Panc1 (cell line): Measurements from ENCODE around the gene GPR137. TPM values are rescaled to one million over a fixed set of nuclear protein-coding genes. Genes with fewer than 3 reads are reported as not detected.

Experiments
- ATAC-seq: fragments of 200-7000 bp; cut with Tn5 transposase; 2 replicates; pipeline ENCODE4 v1.9.1; 2020; ENCODE audit warnings: mild to moderate bottlenecking, moderate library complexity
- BruUV-seq: library from RNA; stranded (reverse); fragments of 400-500 nt; replicated peaks from 2 replicates; lab custom pipeline; 2021; lab: Mats Ljungman, UMichigan
- CTCF ChIA-PET: fragments of 300-600 bp; sonication (Branson Sonifier 250); formaldehyde crosslinking; loops from one replicate; lab custom pipeline; 2022; ENCODE audit warnings: antibody characterized with exemption; lab: Charles Lee
- POLR2A ChIA-PET: fragments of 300-600 bp; sonication (Branson Sonifier 250); formaldehyde crosslinking; loops from one replicate; lab custom pipeline; 2022; ENCODE audit warnings: antibody characterized with exemption; lab: Charles Lee
- DNase-seq: peaks from one replicate; pipeline ENCODE4 v3.0.0-alpha.2; 2010; ENCODE audit warnings: low read depth, low spot score
- H3K27ac ChIP-seq: 2 replicates; pipeline ENCODE4 v1.5.1; 2011; ENCODE audit warnings: mild to moderate bottlenecking, low read length, inconsistent platforms
- H3K27me3 ChIP-seq: fragments of 200-500 bp; sonication (Bioruptor generic); 2 replicates; pipeline ENCODE4 v1.6.0; 2014; ENCODE audit warnings: low read length, inconsistent platforms; ENCODE audit not compliant: control insufficient read depth, insufficient read depth
- H3K36me3 ChIP-seq: fragments of 200-500 bp; sonication (Bioruptor generic); 2 replicates; pipeline ENCODE4 v1.5.1; 2014; ENCODE audit warnings: inconsistent platforms, mild to moderate bottlenecking, low read length, moderate library complexity; ENCODE audit not compliant: control insufficient read depth, insufficient read depth
- H3K4me1 ChIP-seq: 2 replicates; pipeline ENCODE4 v1.5.1; 2011; ENCODE audit warnings: inconsistent platforms, mild to moderate bottlenecking, low read length, moderate library complexity; ENCODE audit not compliant: control insufficient read depth, insufficient read depth
- H3K4me3 ChIP-seq, 2 experiments: 2 replicates each; pipeline ENCODE4 v1.5.1; 2011 to 2012; ENCODE audit warnings: low read depth in 2 of 2, low read length in 2 of 2, mild to moderate bottlenecking in 2 of 2, inconsistent platforms in 1 of 2, moderate library complexity in 1 of 2
- H3K9me3 ChIP-seq: fragments of 200-500 bp; sonication (Bioruptor generic); 2 replicates; pipeline ENCODE4 v1.5.1; 2014; ENCODE audit warnings: low read depth, mild to moderate bottlenecking, inconsistent platforms, low read length, moderate library complexity; ENCODE audit not compliant: control insufficient read depth, insufficient read depth
- POLR2AphosphoS5 ChIP-seq: IDR thresholded peaks from 2 replicates; pipeline ENCODE4 v1.6.1; 2012; ENCODE audit warnings: mild to moderate bottlenecking, low read depth, low read length, moderate library complexity
- REST ChIP-seq, 2 experiments: IDR thresholded peaks; 2 replicates each; pipeline ENCODE4 v1.6.1; 2011 to 2012; ENCODE audit warnings: low read depth in 2 of 2, control low read depth in 1 of 2, low read length in 1 of 2, mild to moderate bottlenecking in 1 of 2, moderate library complexity in 1 of 2; ENCODE audit not compliant: insufficient read depth in 1 of 2
- SIN3A ChIP-seq: IDR thresholded peaks from 2 replicates; pipeline ENCODE4 v1.6.1; 2012; ENCODE audit warnings: low read depth, mild to moderate bottlenecking, low read length, moderate library complexity, borderline replicate concordance; ENCODE audit not compliant: insufficient read depth
- TCF7L2 ChIP-seq: IDR thresholded peaks from 2 replicates; pipeline ENCODE4 v1.6.1; 2011; ENCODE audit warnings: mild to moderate bottlenecking, low read depth, low read length, inconsistent platforms
- in situ Hi-C: cut with HindIII; loops from 2 replicates; pipeline ENCODE4 v1.10.0; 2016; ENCODE audit warnings: low sequenced_read_pairs, low pct_unique_long_range_greater_than_20kb
- intact Hi-C: fragments of 100-400 bp; cut with micrococcal nuclease; formaldehyde crosslinking; loops from one replicate; pipeline ENCODE4 v1.10.0; 2022; ENCODE audit not compliant: unreplicated experiment
- total RNA-seq: library from RNA; stranded (reverse); gene quantifications from one replicate; pipeline ENCODE4 v1.2.1, GENCODE V29; 2021; ENCODE audit not compliant: unreplicated experiment
- TF ChIP-seq, protein P1 (sequence below): fragments of 450-650 bp; IDR thresholded peaks from 2 replicates; pipeline ENCODE4 v1.5.1; 2017; ENCODE audit warnings: mild to moderate bottlenecking

GPR137 gene
- total RNA-seq, 1 experiment from 2014 or later: 183 TPM

- intact Hi-C loops (no loop called here), in situ Hi-C loops (no loop called here)
- Histone ChIP-seq H3K36me3 (no peaks in the 10 kb centered on the region), H3K4me3 (no peak overlapping the region), H3K4me1 (peaks cover 16% of the 10 kb centered on the region), H3K27me3 (no peaks in the 10 kb centered on the region), H3K27ac (no peak overlapping the region), H3K9me3 (no peaks in the 10 kb centered on the region)
- DNase-seq (no peak), ATAC-seq (no peak)
- no TSS peak for BruUV-seq
- TF ChIP-seq TCF7L2 (no peak), SIN3A (no peak), POLR2AphosphoS5 (no peak), REST (IDR thresholded peaks at IDR 0.05; ENCODE audit: insufficient read depth in 1 of 2, low read depth in 2 of 2, low read length in 1 of 2) (no peak)
- TF ChIP-seq, protein P1, sequence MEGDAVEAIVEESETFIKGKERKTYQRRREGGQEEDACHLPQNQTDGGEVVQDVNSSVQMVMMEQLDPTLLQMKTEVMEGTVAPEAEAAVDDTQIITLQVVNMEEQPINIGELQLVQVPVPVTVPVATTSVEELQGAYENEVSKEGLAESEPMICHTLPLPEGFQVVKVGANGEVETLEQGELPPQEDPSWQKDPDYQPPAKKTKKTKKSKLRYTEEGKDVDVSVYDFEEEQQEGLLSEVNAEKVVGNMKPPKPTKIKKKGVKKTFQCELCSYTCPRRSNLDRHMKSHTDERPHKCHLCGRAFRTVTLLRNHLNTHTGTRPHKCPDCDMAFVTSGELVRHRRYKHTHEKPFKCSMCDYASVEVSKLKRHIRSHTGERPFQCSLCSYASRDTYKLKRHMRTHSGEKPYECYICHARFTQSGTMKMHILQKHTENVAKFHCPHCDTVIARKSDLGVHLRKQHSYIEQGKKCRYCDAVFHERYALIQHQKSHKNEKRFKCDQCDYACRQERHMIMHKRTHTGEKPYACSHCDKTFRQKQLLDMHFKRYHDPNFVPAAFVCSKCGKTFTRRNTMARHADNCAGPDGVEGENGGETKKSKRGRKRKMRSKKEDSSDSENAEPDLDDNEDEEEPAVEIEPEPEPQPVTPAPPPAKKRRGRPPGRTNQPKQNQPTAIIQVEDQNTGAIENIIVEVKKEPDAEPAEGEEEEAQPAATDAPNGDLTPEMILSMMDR: no peak
- POLR2A ChIA-PET: interaction anchor here (1.5 kb wide), 1 partner anchor 20 kb away, joined by 5 read pairs; the partner anchor contains the start of genes PRDX5 and TRMT112
- CTCF ChIA-PET: interaction anchor here (1.1 to 1.3 kb wide), 2 partner anchors 19 to 20 kb away, joined by 3 to 4 read pairs; partner anchors contain the start of gene PRDX5
Observed at GRCh38 chr11:64337538-64338249, 52.0 kb downstream of the GPR137 start.

GRCh38 chr11:64338716-64339115 is 53.1 kb downstream of the GPR137 start:
- Histone ChIP-seq H3K27ac (no peak overlapping the region), H3K36me3 (no peaks in the 10 kb centered on the region), H3K9me3 (no peaks in the 10 kb centered on the region), H3K27me3 (no peaks in the 10 kb centered on the region), H3K4me1 (peaks cover 24% of the 10 kb centered on the region), H3K4me3 (no peak overlapping the region)
- ChIA-PET CTCF (no interaction called here), POLR2A (no interaction called here)
- intact Hi-C loops (no loop called here), in situ Hi-C loops (no loop called here)
- TF ChIP-seq, protein P1: no peak
- TF ChIP-seq TCF7L2 (no peak), SIN3A (no peak), REST (IDR thresholded peaks at IDR 0.05; ENCODE audit: insufficient read depth in 1 of 2, low read depth in 2 of 2, low read length in 1 of 2) (no peak), POLR2AphosphoS5 (no peak)
- BruUV-seq: no TSS peak
- DNase-seq (no peak), ATAC-seq (no peak)
